SU-DHL-6 (cell line): ENCODE results near the gene PRSS21.

ENCODE experiments used
- H2AFZ ChIP-seq: fragments of 200-600 bp; sonication (generic); 2 replicates; pipeline ENCODE4 v1.6.1; 2014; ENCODE audit warnings: low read depth, mild to moderate bottlenecking, moderate library complexity, mixed read lengths, antibody characterized with exemption, low read length; ENCODE audit not compliant: severe bottlenecking
- H3F3A ChIP-seq: fragments of 200-600 bp; shearing (Covaris generic); 2 replicates; pipeline ENCODE4 v1.6.0; 2016; ENCODE audit warnings: antibody characterized with exemption, mild to moderate bottlenecking; ENCODE audit not compliant: insufficient read depth
- H3K27ac ChIP-seq: fragments of 200-600 bp; sonication (generic); 2 replicates; pipeline ENCODE4 v1.5.1; 2016; ENCODE audit warnings: low read depth, mild to moderate bottlenecking, low read length, moderate library complexity, mixed read lengths
- H3K27me3 ChIP-seq: fragments of 200-600 bp; sonication (generic), shearing (Covaris generic); 2 replicates; pipeline ENCODE4 v1.6.0; 2014; ENCODE audit warnings: mild to moderate bottlenecking, low read length
- H3K36me3 ChIP-seq: fragments of 200-600 bp; sonication (generic); 2 replicates; pipeline ENCODE4 v1.6.1; 2014; ENCODE audit warnings: mild to moderate bottlenecking, low read length, mixed read lengths
- H3K4me2 ChIP-seq: fragments of 300-600, 200-600 bp; shearing (Covaris generic), sonication (generic); 2 replicates; pipeline ENCODE4 v1.6.0; 2014; ENCODE audit warnings: low read length, low read depth, mild to moderate bottlenecking; ENCODE audit not compliant: poor library complexity, severe bottlenecking
- H3K4me3 ChIP-seq: fragments of 200-600 bp; sonication (generic); 2 replicates; pipeline ENCODE4 v1.5.1; 2014; ENCODE audit warnings: antibody characterized with exemption, low read length, mild to moderate bottlenecking, mixed read lengths; ENCODE audit not compliant: insufficient read depth, poor library complexity, severe bottlenecking
- H3K79me2 ChIP-seq: fragments of 200-600 bp; sonication (generic); 2 replicates; pipeline ENCODE4 v1.6.1; 2014; ENCODE audit warnings: mild to moderate bottlenecking, low read length, moderate library complexity; ENCODE audit not compliant: insufficient read depth
- H3K9ac ChIP-seq: fragments of 200-600 bp; sonication (generic); 2 replicates; pipeline ENCODE4 v1.7.0; 2014; ENCODE audit warnings: mild to moderate bottlenecking, low read length
- H3K9me2 ChIP-seq: fragments of 200-600 bp; sonication (generic); replicated peaks from 2 replicates; pipeline ENCODE4 v1.6.1; 2014; ENCODE audit warnings: low read length; ENCODE audit not compliant: insufficient read depth
- H3K9me3 ChIP-seq: fragments of 200-600 bp; sonication (generic); 2 replicates; pipeline ENCODE4 v1.6.1; 2014; ENCODE audit warnings: low read length, mixed read lengths; ENCODE audit not compliant: insufficient read depth
- H4K20me1 ChIP-seq: fragments of 200-600 bp; sonication (generic); 2 replicates; pipeline ENCODE4 v1.6.1; 2014; ENCODE audit warnings: low read depth, mild to moderate bottlenecking, antibody characterized with exemption, low read length, moderate library complexity, mixed read lengths
- CTCF ChIP-seq: fragments of 200-600 bp; sonication (generic); IDR thresholded peaks from one replicate; pipeline ENCODE4 v1.5.1; 2017; ENCODE audit warnings: antibody characterized with exemption, mild to moderate bottlenecking, low read length, moderate library complexity; ENCODE audit not compliant: insufficient read depth, poor library complexity, severe bottlenecking
- EZH2phosphoT487 ChIP-seq: fragments of 200-600 bp; sonication (generic), shearing (Covaris generic); conservative IDR thresholded peaks from 2 replicates; pipeline ENCODE4 v1.6.1; 2018; ENCODE audit warnings: mild to moderate bottlenecking, antibody characterized with exemption, low read length, moderate library complexity, mixed read lengths

Gene PRSS21

GRCh38 chr16:2831203-2831602 lies 14.2 kb downstream of the PRSS21 start:
- Histone ChIP-seq H3K9ac (no peak overlapping the region), H4K20me1 (no peaks in the 10 kb centered on the region), H3K36me3 (no peaks in the 10 kb centered on the region), H2AFZ (no peak overlapping the region), H3K27me3 (no peaks in the 10 kb centered on the region), H3K4me3 (no peak overlapping the region), H3K79me2 (no peaks in the 10 kb centered on the region), H3K4me2 (no peak overlapping the region), H3K27ac (no peak overlapping the region), H3K9me2 (no peaks in the 10 kb centered on the region), H3F3A (no peaks in the 10 kb centered on the region), H3K9me3 (no peaks in the 10 kb centered on the region)
- TF ChIP-seq CTCF, result no peak
- TF ChIP-seq EZH2phosphoT487, result no peak

- Histone ChIP-seq H3K27me3 (no peaks in the 10 kb centered on the region), H3K79me2 (no peaks in the 10 kb centered on the region), H3K4me2 (no peak overlapping the region), H3K27ac (no peak overlapping the region), H3K9me2 (no peaks in the 10 kb centered on the region), H2AFZ (no peak overlapping the region), H3K9me3 (no peaks in the 10 kb centered on the region), H4K20me1 (no peaks in the 10 kb centered on the region), H3K36me3 (no peaks in the 10 kb centered on the region), H3K4me3 (no peak overlapping the region), H3F3A (no peaks in the 10 kb centered on the region), H3K9ac (no peak overlapping the region)
- no peak for TF ChIP-seq EZH2phosphoT487
These were observed 16.7 kb downstream of the PRSS21 start for GRCh38 chr16:2833776-2834175.

- H3K4me2 ChIP-seq, result no peak overlapping the region
- TF ChIP-seq EZH2phosphoT487 (no peak), CTCF (no peak)
- H3K27me3 ChIP-seq, result no peaks in the 10 kb centered on the region
- no peaks in the 10 kb centered on the region for H3K9me2 ChIP-seq
- no peak overlapping the region for H3K27ac ChIP-seq
- no peaks in the 10 kb centered on the region for H3F3A ChIP-seq
- H3K36me3 ChIP-seq, result no peaks in the 10 kb centered on the region
- H3K79me2 ChIP-seq, result no peaks in the 10 kb centered on the region
- no peak overlapping the region for H2AFZ ChIP-seq
- no peaks in the 10 kb centered on the region for H3K9me3 ChIP-seq
- no peaks in the 10 kb centered on the region for H4K20me1 ChIP-seq
- H3K4me3 ChIP-seq, result no peak overlapping the region
- H3K9ac ChIP-seq, result no peak overlapping the region
These were observed 17.9 kb downstream of the PRSS21 start for GRCh38 chr16:2834968-2835367.

- Histone ChIP-seq H3K4me2 (no peak overlapping the region), H3K27ac (no peak overlapping the region), H3K4me3 (no peak overlapping the region), H3K36me3 (no peaks in the 10 kb centered on the region), H3K79me2 (no peaks in the 10 kb centered on the region), H3K27me3 (no peaks in the 10 kb centered on the region), H3K9ac (no peak overlapping the region), H3K9me3 (no peaks in the 10 kb centered on the region), H2AFZ (no peak overlapping the region), H4K20me1 (no peaks in the 10 kb centered on the region), H3K9me2 (no peaks in the 10 kb centered on the region), H3F3A (no peaks in the 10 kb centered on the region)
- TF ChIP-seq EZH2phosphoT487, result no peak
- no peak for TF ChIP-seq CTCF
These were observed 18.8 kb downstream of the PRSS21 start for GRCh38 chr16:2835638-2836493.
